ENCODE results near the gene ABCD2.

- TF ChIP-seq EZH2 (IDR thresholded peaks at IDR 0.05; ENCODE audit: low read length, unreplicated experiment) (no peak), CTCF (conservative IDR thresholded peaks at IDR 0.05; ENCODE audit: low read depth, low read length) (no peak)
Measured at GRCh38 chr12:39505554-39505953, 114.0 kb downstream of the ABCD2 start.
